GM13977 (cell line): ENCODE results near the gene CYP2A7.
"Not testable (repeated sequence)": the region's sequence is repeated elsewhere in the genome, so short reads cannot be mapped to it uniquely, and the experiment has no call there.

Source experiments
- DNase-seq: peaks from one replicate; pipeline ENCODE4 v3.0.0; 2012; ENCODE audit warnings: low spot score
- CTCF ChIP-seq: IDR thresholded peaks from 2 replicates; pipeline ENCODE4 v1.5.1; 2012; ENCODE audit warnings: mild to moderate bottlenecking, control low read depth; ENCODE audit not compliant: insufficient read depth; ENCODE audit errors: extremely low read depth, missing control alignments
- in situ Hi-C: fragments of 300-500 bp; cut with MboI; formaldehyde crosslinking; loops from one replicate; pipeline ENCODE4 v1.12.0; 2022; ENCODE audit warnings: low sequenced_read_pairs, low pct_unique_long_range_greater_than_20kb, mixed read lengths, inconsistent platforms; ENCODE audit not compliant: unreplicated experiment

The CYP2A7 gene

GRCh38 chr19:40838477-40838876, 43.6 kb downstream of the CYP2A7 start:
- in situ Hi-C loops, DNase-seq: not testable (repeated sequence)

- TF ChIP-seq CTCF = no peak
- no peak for DNase-seq
- in situ Hi-C loops = no loop called here
These were observed 45.1 kb downstream of the CYP2A7 start for GRCh38 chr19:40836754-40837429.

- DNase-seq, in situ Hi-C loops: not testable (repeated sequence)
These were observed 48.1 kb downstream of the CYP2A7 start for GRCh38 chr19:40833728-40834533.

GRCh38 chr19:40832431-40832790, 49.6 kb downstream of the CYP2A7 start:
- DNase-seq, in situ Hi-C loops: not testable (repeated sequence)

GRCh38 chr19:40831502-40832430, 50.3 kb downstream of the CYP2A7 start:
- in situ Hi-C loops = no loop called here
- DNase-seq = no peak
- no peak for TF ChIP-seq CTCF

- DNase-seq, in situ Hi-C loops: not testable (repeated sequence)
These were observed 51.3 kb downstream of the CYP2A7 start for GRCh38 chr19:40830741-40831140.

GRCh38 chr19:40829205-40829604, 52.8 kb downstream of the CYP2A7 start:
- no peak for DNase-seq
- in situ Hi-C loops = no loop called here
- no peak for TF ChIP-seq CTCF

GRCh38 chr19:40827386-40828247, 54.4 kb downstream of the CYP2A7 start:
- in situ Hi-C loops = no loop called here
- no peak for TF ChIP-seq CTCF
- no peak for DNase-seq

- DNase-seq, in situ Hi-C loops: not testable (repeated sequence)
These were observed 55.2 kb downstream of the CYP2A7 start for GRCh38 chr19:40826699-40827385.

- in situ Hi-C loops, DNase-seq: not testable (repeated sequence)
These were observed 55.7 kb downstream of the CYP2A7 start for GRCh38 chr19:40826312-40826698.
